ENCODE measurements around the gene ACADVL. TPM values are rescaled to one million over a fixed set of nuclear protein-coding genes. Genes with fewer than 3 reads are reported as not detected.
A peak's percentile ranks its signal among the peaks of the same experiment; 100 is the strongest.

Gene ACADVL
- total RNA-seq, 6 experiments from 2014 or later, result 378 to 463 (median 405) TPM

GRCh38 chr17:7220593-7221277 lies 997 bp downstream of the ACADVL start:
- peak; percentile 56 for DNase-seq
- Mint-ChIP-seq H3K27me3 (ENCODE audit: insufficient read depth) (peaks cover 26% of the 10 kb centered on the region), H3K4me3 (peak overlapping the region; percentile 92), H3K4me1 (ENCODE audit: low read depth) (peaks cover 66% of the 10 kb centered on the region), H3K27ac (peak overlapping the region; percentile 92), H3K36me3 (ENCODE audit: low read depth) (peaks cover 25% of the 10 kb centered on the region), H3K9me3 (no peaks in the 10 kb centered on the region)
- TF ChIP-seq CTCF (IDR thresholded peaks at IDR 0.05), result peak; percentile 76

GRCh38 chr17:7221278-7222092 lies 1.7 kb downstream of the ACADVL start:
- Mint-ChIP-seq H3K4me3 (peak overlapping the region; percentile 92), H3K36me3 (ENCODE audit: low read depth) (peaks cover 25% of the 10 kb centered on the region), H3K4me1 (ENCODE audit: low read depth) (peaks cover 59% of the 10 kb centered on the region)

GRCh38 chr17:7222093-7222971 lies 2.6 kb downstream of the ACADVL start:
- H3K36me3 Mint-ChIP-seq (ENCODE audit: low read depth), result peaks cover 25% of the 10 kb centered on the region
- peak overlapping the region; percentile 92; the same call in 1 of the 2 replicates for H3K27ac Mint-ChIP-seq

More at GRCh38 chr17:7221278-7222092, 1.7 kb downstream of the ACADVL start:
- TF ChIP-seq CTCF (IDR thresholded peaks at IDR 0.05), result no peak
- no peak for DNase-seq
- H3K27ac Mint-ChIP-seq, result peak overlapping the region; percentile 92
- no peaks in the 10 kb centered on the region for H3K9me3 Mint-ChIP-seq
- H3K27me3 Mint-ChIP-seq (ENCODE audit: insufficient read depth), result peaks cover 24% of the 10 kb centered on the region

DNA sequence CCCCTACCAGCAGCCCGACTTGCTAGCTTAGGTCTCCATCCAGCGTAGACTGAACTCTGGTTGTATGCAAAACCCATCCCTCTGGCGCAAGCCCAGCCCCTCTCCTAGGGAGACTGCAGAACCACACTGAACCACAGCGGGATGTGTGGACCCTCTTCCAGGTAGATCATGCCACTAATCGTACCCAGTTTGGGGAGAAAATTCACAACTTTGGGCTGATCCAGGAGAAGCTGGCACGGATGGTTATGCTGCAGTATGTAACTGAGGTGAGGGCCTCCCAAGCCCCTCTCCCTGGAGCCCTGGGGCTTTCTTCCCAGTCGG lies 3.2 kb downstream of the ACADVL start:
- no peak for TF ChIP-seq CTCF (IDR thresholded peaks at IDR 0.05)
- no peak for DNase-seq
- no peak overlapping the region for H3K4me3 Mint-ChIP-seq
- H3K36me3 Mint-ChIP-seq (ENCODE audit: low read depth), result peaks cover 28% of the 10 kb centered on the region
- peaks cover 24% of the 10 kb centered on the region for H3K27me3 Mint-ChIP-seq (ENCODE audit: insufficient read depth)
- no peaks in the 10 kb centered on the region for H3K9me3 Mint-ChIP-seq
- peaks cover 51% of the 10 kb centered on the region for H3K4me1 Mint-ChIP-seq (ENCODE audit: low read depth)
- H3K27ac Mint-ChIP-seq, result no peak overlapping the region

More at GRCh38 chr17:7222093-7222971, 2.6 kb downstream of the ACADVL start:
- no peaks in the 10 kb centered on the region for H3K9me3 Mint-ChIP-seq
- peak overlapping the region; percentile 6 for H3K4me3 Mint-ChIP-seq
- H3K27me3 Mint-ChIP-seq (ENCODE audit: insufficient read depth), result peaks cover 24% of the 10 kb centered on the region
- no peak for DNase-seq
- peaks cover 55% of the 10 kb centered on the region for H3K4me1 Mint-ChIP-seq (ENCODE audit: low read depth)
- no peak for TF ChIP-seq CTCF (IDR thresholded peaks at IDR 0.05)

- peak overlapping the region; percentile 57; the same call in 1 of the 2 replicates for H3K27ac Mint-ChIP-seq
- no peak for TF ChIP-seq CTCF (IDR thresholded peaks at IDR 0.05)
- peaks cover 33% of the 10 kb centered on the region for H3K36me3 Mint-ChIP-seq (ENCODE audit: low read depth)
- H3K9me3 Mint-ChIP-seq, result no peaks in the 10 kb centered on the region
- H3K27me3 Mint-ChIP-seq (ENCODE audit: insufficient read depth), result peaks cover 24% of the 10 kb centered on the region
- peaks cover 51% of the 10 kb centered on the region for H3K4me1 Mint-ChIP-seq (ENCODE audit: low read depth)
- no peak overlapping the region for H3K4me3 Mint-ChIP-seq
- no peak for DNase-seq
Measured at GRCh38 chr17:7223375-7223774, 3.6 kb downstream of the ACADVL start.

All from HFFc6 (cell line).